SK-N-SH treated with all-trans-retinoic acid at 6 μM for 48 hours (cell line): Measurements from ENCODE around the gene UGT2B17.

ENCODE experiments used
- ATAC-seq: fragments of 200-7000 bp; cut with Tn5 transposase; 3 replicates; pipeline ENCODE4 v1.9.1; 2020; ENCODE audit warnings: mild to moderate bottlenecking, moderate library complexity
- ARNTL ChIP-seq: fragments of 450-650 bp; formaldehyde crosslinking; IDR thresholded peaks from 2 replicates; pipeline ENCODE4 v1.5.0; 2020; ENCODE audit warnings: low read depth, mild to moderate bottlenecking, moderate library complexity, borderline replicate concordance
- BACH2 ChIP-seq: fragments of 250-450 bp; sonication (Bioruptor Pico); IDR thresholded peaks from 2 replicates; pipeline ENCODE4 v1.9.0; 2021; ENCODE audit warnings: mild to moderate bottlenecking, borderline replicate concordance
- CREB5 ChIP-seq: fragments of 250-450 bp; sonication (Bioruptor Pico); IDR thresholded peaks from 2 replicates; pipeline ENCODE4 v1.5.1; 2020; ENCODE audit warnings: low read depth, mild to moderate bottlenecking, moderate library complexity
- CSDC2 ChIP-seq: fragments of 250-450 bp; sonication (Bioruptor Pico); IDR thresholded peaks from 2 replicates; pipeline ENCODE4 v1.5.0; 2020; ENCODE audit warnings: mild to moderate bottlenecking, moderate library complexity
- CSRNP3 ChIP-seq: fragments of 250-450 bp; sonication (Bioruptor Pico); IDR thresholded peaks from 2 replicates; pipeline ENCODE4 v1.5.1; 2021; ENCODE audit warnings: mild to moderate bottlenecking, moderate library complexity
- ESRRG ChIP-seq: fragments of 250-450 bp; sonication (Bioruptor Pico); IDR thresholded peaks from 2 replicates; pipeline ENCODE4 v1.6.1; 2021; ENCODE audit warnings: mild to moderate bottlenecking
- OSR1 ChIP-seq: fragments of 250-450 bp; sonication (Bioruptor Pico); IDR thresholded peaks from 2 replicates; pipeline ENCODE4 v1.8.0; 2022; ENCODE audit warnings: moderate library complexity, mild to moderate bottlenecking, inconsistent platforms
- PATZ1 ChIP-seq: fragments of 250-450 bp; sonication (Bioruptor Pico); IDR thresholded peaks from 2 replicates; pipeline ENCODE4 v1.8.0; 2020; ENCODE audit warnings: mild to moderate bottlenecking, moderate library complexity, borderline replicate concordance
- POU6F1 ChIP-seq: fragments of 250-450 bp; sonication (Bioruptor Pico); IDR thresholded peaks from 2 replicates; pipeline ENCODE4 v1.8.0; 2021; ENCODE audit warnings: low read depth, mild to moderate bottlenecking, moderate library complexity, borderline replicate concordance
- PPARA ChIP-seq: fragments of 250-450 bp; sonication (Bioruptor Pico); IDR thresholded peaks from 2 replicates; pipeline ENCODE4 v1.5.0; 2020; ENCODE audit warnings: mild to moderate bottlenecking, borderline replicate concordance
- RARB ChIP-seq: fragments of 250-450 bp; sonication (Bioruptor Pico); IDR thresholded peaks from 2 replicates; pipeline ENCODE4 v1.8.0; 2021; ENCODE audit warnings: mild to moderate bottlenecking, moderate library complexity
- SNAI2 ChIP-seq: fragments of 250-450 bp; sonication (Bioruptor Pico); IDR thresholded peaks from 2 replicates; pipeline ENCODE4 v1.5.0; 2020; ENCODE audit warnings: mild to moderate bottlenecking, moderate library complexity
- TCF4 ChIP-seq: fragments of 250-450 bp; sonication (Bioruptor Pico); IDR thresholded peaks from 2 replicates; pipeline ENCODE4 v1.8.0; 2021; ENCODE audit warnings: mild to moderate bottlenecking, moderate library complexity, borderline replicate concordance
- TOX ChIP-seq: fragments of 250-450 bp; sonication (Bioruptor Pico); IDR thresholded peaks from 2 replicates; pipeline ENCODE4 v1.8.0; 2021; ENCODE audit warnings: mild to moderate bottlenecking, moderate library complexity, borderline replicate concordance
- TSHZ2 ChIP-seq: fragments of 250-450 bp; sonication (Bioruptor Pico); IDR thresholded peaks from 2 replicates; pipeline ENCODE4 v1.5.0; 2020; ENCODE audit warnings: mild to moderate bottlenecking, moderate library complexity
- ZC3H10 ChIP-seq: fragments of 250-450 bp; sonication (Bioruptor Pico); IDR thresholded peaks from 2 replicates; pipeline ENCODE4 v1.5.1; 2021; ENCODE audit warnings: mild to moderate bottlenecking, moderate library complexity
- ZFP3 ChIP-seq: fragments of 250-450 bp; sonication (Bioruptor Pico); IDR thresholded peaks from 2 replicates; pipeline ENCODE4 v1.5.0; 2020; ENCODE audit warnings: mild to moderate bottlenecking, moderate library complexity
- ZNF565 ChIP-seq: fragments of 450-650 bp; formaldehyde crosslinking; conservative IDR thresholded peaks from 2 replicates; pipeline ENCODE4 v1.5.0; 2020; ENCODE audit warnings: low read depth, mild to moderate bottlenecking, moderate library complexity
- ZNF70 ChIP-seq: fragments of 450-650 bp; formaldehyde crosslinking; IDR thresholded peaks from 2 replicates; pipeline ENCODE4 v1.5.0; 2020; ENCODE audit warnings: mild to moderate bottlenecking, moderate library complexity
- ZNF8 ChIP-seq: fragments of 450-650 bp; formaldehyde crosslinking; IDR thresholded peaks from 2 replicates; pipeline ENCODE4 v1.5.0; 2020; ENCODE audit warnings: mild to moderate bottlenecking, moderate library complexity

Gene UGT2B17

GRCh38 chr4:68499021-68499420 lies 77.1 kb downstream of the UGT2B17 start:
- no peak for TF ChIP-seq PPARA
- TF ChIP-seq PATZ1 = no peak
- TF ChIP-seq ZC3H10 (CRISPR knock-in tag) = no peak
- TF ChIP-seq CREB5 (CRISPR knock-in tag) = no peak
- no peak for TF ChIP-seq CSDC2 (CRISPR knock-in tag)
- TF ChIP-seq TOX (CRISPR knock-in tag) = no peak
- no peak for TF ChIP-seq ZNF8 (CRISPR knock-in tag)
- no peak for TF ChIP-seq RARB (CRISPR knock-in tag)
- no peak for TF ChIP-seq SNAI2
- TF ChIP-seq ZFP3 (CRISPR knock-in tag) = no peak
- TF ChIP-seq OSR1 (CRISPR knock-in tag) = no peak
- TF ChIP-seq ESRRG (CRISPR knock-in tag) = no peak
- TF ChIP-seq ZNF565 (CRISPR knock-in tag) = no peak
- TF ChIP-seq POU6F1 (CRISPR knock-in tag) = no peak
- TF ChIP-seq BACH2 (CRISPR knock-in tag) = no peak
- no peak for ATAC-seq

- ATAC-seq = peak; percentile 98
- no peak for TF ChIP-seq RARB (CRISPR knock-in tag)
- TF ChIP-seq CSRNP3 = no peak
- no peak for TF ChIP-seq ARNTL (CRISPR knock-in tag)
- no peak for TF ChIP-seq BACH2 (CRISPR knock-in tag)
- TF ChIP-seq TCF4 = no peak
Observed at GRCh38 chr4:68498413-68499007, 77.6 kb downstream of the UGT2B17 start.

- TF ChIP-seq ESRRG (CRISPR knock-in tag) (no peak), BACH2 (CRISPR knock-in tag) (no peak), ZNF70 (CRISPR knock-in tag) (no peak), PATZ1 (no peak), SNAI2 (no peak), TCF4 (no peak), CSDC2 (CRISPR knock-in tag) (no peak), ZFP3 (CRISPR knock-in tag) (no peak), TSHZ2 (CRISPR knock-in tag) (no peak)
- TF ChIP-seq, all 23 proteins: peak for 0
- ATAC-seq = no peak
Observed at GRCh38 chr4:68494688-68495087, 81.4 kb downstream of the UGT2B17 start.
